PC-3 (cell line): Measurements from ENCODE around the gene WDPCP.

Experiments
- CTCF ChIP-seq: fragments of 300-600 bp; sonication (generic); conservative IDR thresholded peaks from 2 replicates; pipeline ENCODE4 v1.5.1; 2017; ENCODE audit warnings: antibody characterized with exemption, low read depth, mild to moderate bottlenecking, low read length
- EZH2 ChIP-seq: fragments of 300-600 bp; sonication (generic); IDR thresholded peaks from one replicate; pipeline ENCODE4 v1.6.1; 2017; ENCODE audit warnings: antibody characterized with exemption, mild to moderate bottlenecking, low read length; ENCODE audit not compliant: unreplicated experiment

GRCh38 chr2:63576546-63576945 is 11.7 kb downstream of the WDPCP start:
- TF ChIP-seq CTCF: no peak
- TF ChIP-seq EZH2: no peak
